C4-2B (cell line): Measurements from ENCODE around the gene TRIP4.

ENCODE experiments used
- CTCF ChIP-seq: fragments of 450-650 bp; conservative IDR thresholded peaks from 2 replicates; pipeline ENCODE4 v1.5.1; 2017; ENCODE audit warnings: mild to moderate bottlenecking
- ZFX ChIP-seq: fragments of 450-650 bp; IDR thresholded peaks from 2 replicates; pipeline ENCODE4 v1.6.1; 2017

DNA sequence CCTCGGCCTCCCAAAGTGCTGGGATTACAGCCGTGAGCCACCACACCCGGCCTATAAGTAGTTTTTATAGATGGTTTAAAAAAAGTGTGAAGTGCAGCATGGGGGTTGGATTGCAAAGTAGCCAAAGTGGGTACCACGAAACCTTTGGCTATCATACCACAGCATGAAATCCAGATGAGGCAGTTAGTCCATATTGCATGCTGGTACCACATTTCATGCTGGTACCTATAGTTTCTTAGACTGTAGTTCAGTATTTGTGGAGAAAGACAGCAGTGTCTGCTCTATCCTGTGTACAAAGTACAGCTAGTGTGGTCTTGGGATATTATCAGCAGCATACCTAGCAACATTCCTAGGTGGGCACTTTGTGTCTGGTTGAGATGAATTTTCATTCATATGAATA, 84.5 kb downstream of the TRIP4 start:
- no peak for TF ChIP-seq CTCF
- no peak for TF ChIP-seq ZFX
